ENCODE data around the gene DNA2.

DNA sequence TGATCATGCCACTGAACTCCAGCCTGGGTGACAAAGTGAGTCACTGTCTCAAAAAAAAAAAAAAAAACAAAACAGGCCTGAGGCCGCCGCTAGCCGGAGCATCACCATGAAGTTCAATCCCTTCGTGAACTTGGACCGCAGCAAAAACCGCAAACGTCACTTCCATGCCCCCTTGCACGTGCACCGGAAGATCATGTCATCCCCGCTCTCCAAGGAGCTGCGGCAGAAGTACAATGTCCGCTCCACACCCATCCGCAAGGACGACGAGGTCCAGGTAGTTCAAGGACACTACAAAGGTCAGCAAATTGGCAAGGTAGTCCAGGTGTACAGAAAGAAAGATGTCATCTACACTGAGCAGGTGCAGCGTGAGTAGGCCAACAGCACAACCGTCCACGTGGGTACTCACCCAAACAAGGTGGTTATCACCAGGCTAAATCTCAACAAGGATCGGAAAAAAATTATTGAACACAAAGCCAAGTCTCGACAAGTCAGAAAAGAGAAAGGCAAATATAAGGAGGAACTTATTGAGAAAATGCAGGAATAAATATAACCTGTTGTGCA lies 47.2 kb downstream of the DNA2 start:
- TF ChIP-seq GABPA (IDR thresholded peaks at IDR 0.05; ENCODE audit: low read depth) (no peak), POLR2AphosphoS5 (IDR thresholded peaks at IDR 0.05; ENCODE audit: low read depth) (no peak), SPI1 (IDR thresholded peaks at IDR 0.05; ENCODE audit: borderline replicate concordance, low read depth) (no peak)
- TF ChIP-seq, protein P1, sequence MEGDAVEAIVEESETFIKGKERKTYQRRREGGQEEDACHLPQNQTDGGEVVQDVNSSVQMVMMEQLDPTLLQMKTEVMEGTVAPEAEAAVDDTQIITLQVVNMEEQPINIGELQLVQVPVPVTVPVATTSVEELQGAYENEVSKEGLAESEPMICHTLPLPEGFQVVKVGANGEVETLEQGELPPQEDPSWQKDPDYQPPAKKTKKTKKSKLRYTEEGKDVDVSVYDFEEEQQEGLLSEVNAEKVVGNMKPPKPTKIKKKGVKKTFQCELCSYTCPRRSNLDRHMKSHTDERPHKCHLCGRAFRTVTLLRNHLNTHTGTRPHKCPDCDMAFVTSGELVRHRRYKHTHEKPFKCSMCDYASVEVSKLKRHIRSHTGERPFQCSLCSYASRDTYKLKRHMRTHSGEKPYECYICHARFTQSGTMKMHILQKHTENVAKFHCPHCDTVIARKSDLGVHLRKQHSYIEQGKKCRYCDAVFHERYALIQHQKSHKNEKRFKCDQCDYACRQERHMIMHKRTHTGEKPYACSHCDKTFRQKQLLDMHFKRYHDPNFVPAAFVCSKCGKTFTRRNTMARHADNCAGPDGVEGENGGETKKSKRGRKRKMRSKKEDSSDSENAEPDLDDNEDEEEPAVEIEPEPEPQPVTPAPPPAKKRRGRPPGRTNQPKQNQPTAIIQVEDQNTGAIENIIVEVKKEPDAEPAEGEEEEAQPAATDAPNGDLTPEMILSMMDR (IDR thresholded peaks at IDR 0.05; ENCODE audit: insufficient read depth, low read length), result no peak
- TF ChIP-seq, protein P2, sequence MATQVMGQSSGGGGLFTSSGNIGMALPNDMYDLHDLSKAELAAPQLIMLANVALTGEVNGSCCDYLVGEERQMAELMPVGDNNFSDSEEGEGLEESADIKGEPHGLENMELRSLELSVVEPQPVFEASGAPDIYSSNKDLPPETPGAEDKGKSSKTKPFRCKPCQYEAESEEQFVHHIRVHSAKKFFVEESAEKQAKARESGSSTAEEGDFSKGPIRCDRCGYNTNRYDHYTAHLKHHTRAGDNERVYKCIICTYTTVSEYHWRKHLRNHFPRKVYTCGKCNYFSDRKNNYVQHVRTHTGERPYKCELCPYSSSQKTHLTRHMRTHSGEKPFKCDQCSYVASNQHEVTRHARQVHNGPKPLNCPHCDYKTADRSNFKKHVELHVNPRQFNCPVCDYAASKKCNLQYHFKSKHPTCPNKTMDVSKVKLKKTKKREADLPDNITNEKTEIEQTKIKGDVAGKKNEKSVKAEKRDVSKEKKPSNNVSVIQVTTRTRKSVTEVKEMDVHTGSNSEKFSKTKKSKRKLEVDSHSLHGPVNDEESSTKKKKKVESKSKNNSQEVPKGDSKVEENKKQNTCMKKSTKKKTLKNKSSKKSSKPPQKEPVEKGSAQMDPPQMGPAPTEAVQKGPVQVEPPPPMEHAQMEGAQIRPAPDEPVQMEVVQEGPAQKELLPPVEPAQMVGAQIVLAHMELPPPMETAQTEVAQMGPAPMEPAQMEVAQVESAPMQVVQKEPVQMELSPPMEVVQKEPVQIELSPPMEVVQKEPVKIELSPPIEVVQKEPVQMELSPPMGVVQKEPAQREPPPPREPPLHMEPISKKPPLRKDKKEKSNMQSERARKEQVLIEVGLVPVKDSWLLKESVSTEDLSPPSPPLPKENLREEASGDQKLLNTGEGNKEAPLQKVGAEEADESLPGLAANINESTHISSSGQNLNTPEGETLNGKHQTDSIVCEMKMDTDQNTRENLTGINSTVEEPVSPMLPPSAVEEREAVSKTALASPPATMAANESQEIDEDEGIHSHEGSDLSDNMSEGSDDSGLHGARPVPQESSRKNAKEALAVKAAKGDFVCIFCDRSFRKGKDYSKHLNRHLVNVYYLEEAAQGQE (IDR thresholded peaks at IDR 0.05; ENCODE audit: insufficient replicate concordance, low read depth), result no peak

Data from HL-60 (cell line).